Activated T-helper 2 cell treated with anti-CD3 and anti-CD28 coated beads, Interferon-gamma antibody, Interleukin-2, Interleukin-4, amounts not matched to agents 10 μg/mL and 5 μg/mL and 100 μg/mL, durations not matched to agents 14 hours and 24 hours and 36 hours (primary cell): Measurements from ENCODE around the gene PERM1. TPM values are rescaled to one million over a fixed set of nuclear protein-coding genes. Genes with fewer than 3 reads are reported as not detected.
"Not testable (repeated sequence)": the region's sequence is repeated elsewhere in the genome, so short reads cannot be mapped to it uniquely, and the experiment has no call there.

Source experiments
- DNase-seq: peaks from one replicate; pipeline ENCODE4 v3.0.0; 2021; ENCODE audit warnings: low spot score
- H3K27ac Mint-ChIP-seq: one replicate; pipeline ENCODE4 v1.8.0; 2021; ENCODE audit warnings: mixed read lengths
- H3K27me3 Mint-ChIP-seq: one replicate; pipeline ENCODE4 v1.8.0; 2021; ENCODE audit warnings: low read depth, mixed read lengths
- H3K36me3 Mint-ChIP-seq: one replicate; pipeline ENCODE4 v1.8.0; 2021; ENCODE audit warnings: low read depth, mixed read lengths
- H3K4me1 Mint-ChIP-seq: one replicate; pipeline ENCODE4 v1.8.0; 2021; ENCODE audit warnings: low read depth, mixed read lengths
- H3K4me3 Mint-ChIP-seq: one replicate; pipeline ENCODE4 v1.8.0; 2021; ENCODE audit warnings: low read depth, mild to moderate bottlenecking, moderate library complexity, mixed read lengths
- H3K9me3 Mint-ChIP-seq: one replicate; pipeline ENCODE4 v1.8.0; 2021; ENCODE audit warnings: mixed read lengths
- intact Hi-C: fragments of 100-400 bp; cut with micrococcal nuclease; formaldehyde crosslinking; loops from one replicate; pipeline ENCODE4 v1.15.1; 2023
- total RNA-seq: library from RNA; stranded (reverse); gene quantifications from 2 replicates; pipeline ENCODE4 v1.2.3, GENCODE V29; 2022

Gene PERM1
- total RNA-seq, 1 donor from 2014 or later: not detected

- H3K9me3 Mint-ChIP-seq, H3K4me1 Mint-ChIP-seq, DNase-seq, intact Hi-C loops, H3K4me3 Mint-ChIP-seq, H3K27ac Mint-ChIP-seq, H3K36me3 Mint-ChIP-seq: not testable (repeated sequence)
- H3K27me3 Mint-ChIP-seq: peaks cover 29% of the 10 kb centered on the region
These were observed 9.4 kb upstream of the PERM1 start for GRCh38 chr1:991275-991674.

DNA sequence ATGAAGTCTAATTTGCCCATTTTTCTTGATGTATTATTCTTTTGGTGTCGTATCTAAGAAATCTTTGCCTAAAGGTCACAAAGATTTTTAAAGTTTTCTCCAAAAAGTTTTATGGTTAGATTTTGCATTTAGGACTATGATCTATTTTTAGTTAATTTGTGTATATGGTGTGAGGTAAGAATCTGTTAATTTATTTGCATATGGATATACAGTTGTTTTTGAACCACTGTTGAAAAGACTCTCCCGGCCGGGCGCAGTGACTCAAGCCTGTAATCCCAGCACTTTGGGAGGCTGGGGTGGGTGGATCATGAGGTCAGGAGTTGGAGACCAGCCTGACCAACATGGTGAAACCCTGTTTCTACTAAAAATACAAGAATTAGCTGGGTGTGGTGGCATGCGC is 6.2 kb upstream of the PERM1 start:
- DNase-seq, intact Hi-C loops, H3K9me3 Mint-ChIP-seq, H3K27ac Mint-ChIP-seq, H3K4me1 Mint-ChIP-seq, H3K4me3 Mint-ChIP-seq, H3K36me3 Mint-ChIP-seq: not testable (repeated sequence)
- H3K27me3 Mint-ChIP-seq: peaks cover 32% of the 10 kb centered on the region

- Mint-ChIP-seq H3K27me3 (peaks cover 26% of the 10 kb centered on the region), H3K36me3 (no peaks in the 10 kb centered on the region), H3K4me3 (no peak overlapping the region), H3K27ac (no peak overlapping the region), H3K9me3 (no peaks in the 10 kb centered on the region), H3K4me1 (no peaks in the 10 kb centered on the region)
- DNase-seq: no peak
- intact Hi-C loops: loop anchor here (2.0 kb wide), 1 partner anchor 78 kb away; no protein-coding TSS in a partner anchor
These were observed 3.2 kb upstream of the PERM1 start for GRCh38 chr1:985126-985525.

DNA sequence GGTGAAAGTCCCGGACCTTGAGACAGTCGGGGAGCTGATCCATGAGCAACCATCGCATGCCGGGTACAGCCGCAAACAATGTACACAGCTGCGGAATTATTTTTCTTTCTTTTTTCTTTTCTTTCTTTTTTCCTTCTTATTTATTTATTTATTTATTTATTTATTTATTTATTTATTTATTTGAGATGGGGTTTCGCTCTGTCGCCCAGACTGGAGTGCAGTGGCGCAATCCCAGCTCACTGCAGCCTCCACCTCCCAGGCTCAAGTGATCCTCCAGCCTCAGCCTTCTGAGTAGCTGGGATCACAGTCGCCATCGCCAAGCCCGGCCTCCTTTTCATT is 2.6 kb upstream of the PERM1 start:
- no peak for DNase-seq
- intact Hi-C loops: loop anchor here (2.0 kb wide), 1 partner anchor 78 kb away; no protein-coding TSS in a partner anchor
- no peak overlapping the region for H3K4me3 Mint-ChIP-seq
- no peaks in the 10 kb centered on the region for H3K4me1 Mint-ChIP-seq
- H3K36me3 Mint-ChIP-seq: no peaks in the 10 kb centered on the region
- H3K27me3 Mint-ChIP-seq: peaks cover 26% of the 10 kb centered on the region
- H3K27ac Mint-ChIP-seq: no peak overlapping the region
- no peaks in the 10 kb centered on the region for H3K9me3 Mint-ChIP-seq

DNA sequence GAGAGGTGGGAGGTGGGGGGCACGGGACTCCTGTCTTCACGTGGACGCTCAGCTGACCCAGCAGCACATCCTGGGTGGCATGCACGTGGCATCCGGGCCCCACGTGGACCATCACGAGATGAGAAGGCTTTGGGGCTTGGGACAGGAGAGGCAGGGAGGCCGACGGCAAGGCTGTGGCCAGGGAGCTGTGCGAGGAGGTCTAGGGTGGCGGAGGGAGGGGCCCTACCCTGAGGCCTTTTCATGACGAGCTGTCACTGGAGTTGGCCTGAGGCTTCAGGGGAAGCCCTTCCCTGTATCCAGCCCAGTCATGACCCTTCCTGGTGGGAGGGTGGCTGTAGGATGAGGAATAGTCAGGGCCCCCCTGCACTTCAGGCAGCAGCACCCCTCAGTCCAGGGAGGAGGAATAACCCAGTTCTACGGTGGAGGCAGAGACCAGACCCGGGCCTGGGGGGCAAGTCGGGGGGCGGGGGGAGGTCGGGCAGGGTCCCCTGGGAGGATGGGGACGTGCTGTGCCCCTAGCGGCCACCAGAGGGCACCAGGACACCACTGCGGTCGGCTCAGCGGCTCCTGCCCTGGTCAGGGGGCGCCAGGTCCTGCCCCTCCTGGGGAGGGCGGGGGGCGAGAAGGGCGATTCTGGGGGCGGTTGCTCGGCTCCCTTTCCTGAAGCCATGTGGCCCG is 2.0 kb upstream of the PERM1 start:
- no peak for DNase-seq
- H3K27ac Mint-ChIP-seq: no peak overlapping the region
- H3K4me3 Mint-ChIP-seq: no peak overlapping the region
- intact Hi-C loops: loop anchor here (2.0 kb wide), 1 partner anchor 79 kb away; no protein-coding TSS in a partner anchor
- H3K27me3 Mint-ChIP-seq: peaks cover 22% of the 10 kb centered on the region
- no peaks in the 10 kb centered on the region for H3K9me3 Mint-ChIP-seq
- H3K36me3 Mint-ChIP-seq: no peaks in the 10 kb centered on the region
- H3K4me1 Mint-ChIP-seq: no peaks in the 10 kb centered on the region

- no peak overlapping the region for H3K4me3 Mint-ChIP-seq
- no peak overlapping the region for H3K27ac Mint-ChIP-seq
- H3K9me3 Mint-ChIP-seq: no peaks in the 10 kb centered on the region
- H3K4me1 Mint-ChIP-seq: peaks cover 2% of the 10 kb centered on the region
- H3K36me3 Mint-ChIP-seq: no peaks in the 10 kb centered on the region
- H3K27me3 Mint-ChIP-seq: peaks cover 15% of the 10 kb centered on the region
- intact Hi-C loops: no loop called here
- no peak for DNase-seq
These were observed 1.0 kb upstream of the PERM1 start for GRCh38 chr1:982765-983436.

GRCh38 chr1:981491-981954 is 370 bp downstream of the PERM1 start:
- H3K27ac Mint-ChIP-seq: no peak overlapping the region
- H3K27me3 Mint-ChIP-seq: peaks cover 15% of the 10 kb centered on the region
- H3K36me3 Mint-ChIP-seq: no peaks in the 10 kb centered on the region
- no peaks in the 10 kb centered on the region for H3K9me3 Mint-ChIP-seq
- H3K4me3 Mint-ChIP-seq: no peak overlapping the region
- DNase-seq: no peak
- intact Hi-C loops: no loop called here
- H3K4me1 Mint-ChIP-seq: peaks cover 2% of the 10 kb centered on the region

GRCh38 chr1:980602-981395 is 1.1 kb downstream of the PERM1 start:
- no peaks in the 10 kb centered on the region for H3K9me3 Mint-ChIP-seq
- H3K27me3 Mint-ChIP-seq: peaks cover 16% of the 10 kb centered on the region
- intact Hi-C loops: no loop called here
- H3K36me3 Mint-ChIP-seq: no peaks in the 10 kb centered on the region
- H3K4me1 Mint-ChIP-seq: peaks cover 2% of the 10 kb centered on the region
- DNase-seq: no peak
- H3K27ac Mint-ChIP-seq: no peak overlapping the region
- H3K4me3 Mint-ChIP-seq: no peak overlapping the region

DNA sequence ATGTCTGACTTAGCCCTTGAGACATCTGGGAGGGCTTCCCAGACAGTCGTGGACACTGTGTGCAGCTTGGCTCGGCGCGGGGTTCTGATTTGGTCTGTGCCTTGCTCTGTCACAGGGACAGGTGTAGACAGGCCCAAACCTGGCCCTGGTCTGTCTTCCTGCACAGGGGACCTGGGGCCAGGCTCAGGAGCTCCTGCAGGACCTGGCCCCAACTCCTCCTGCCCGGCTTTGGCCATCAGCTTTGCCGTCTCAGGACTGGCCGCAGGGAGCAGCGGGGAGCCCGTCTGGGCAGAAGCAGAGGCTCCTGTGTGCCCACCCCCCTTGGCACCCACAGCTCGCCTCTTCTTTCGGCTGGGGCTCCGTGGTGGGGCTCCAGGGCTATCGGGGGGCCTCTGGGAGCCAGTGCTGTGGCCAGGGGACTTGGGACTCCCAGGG is 1.7 kb downstream of the PERM1 start:
- H3K4me3 Mint-ChIP-seq: no peak overlapping the region
- no peaks in the 10 kb centered on the region for H3K9me3 Mint-ChIP-seq
- no peak overlapping the region for H3K27ac Mint-ChIP-seq
- intact Hi-C loops: no loop called here
- H3K4me1 Mint-ChIP-seq: peaks cover 2% of the 10 kb centered on the region
- H3K36me3 Mint-ChIP-seq: no peaks in the 10 kb centered on the region
- H3K27me3 Mint-ChIP-seq: peaks cover 12% of the 10 kb centered on the region
- DNase-seq: no peak

DNA sequence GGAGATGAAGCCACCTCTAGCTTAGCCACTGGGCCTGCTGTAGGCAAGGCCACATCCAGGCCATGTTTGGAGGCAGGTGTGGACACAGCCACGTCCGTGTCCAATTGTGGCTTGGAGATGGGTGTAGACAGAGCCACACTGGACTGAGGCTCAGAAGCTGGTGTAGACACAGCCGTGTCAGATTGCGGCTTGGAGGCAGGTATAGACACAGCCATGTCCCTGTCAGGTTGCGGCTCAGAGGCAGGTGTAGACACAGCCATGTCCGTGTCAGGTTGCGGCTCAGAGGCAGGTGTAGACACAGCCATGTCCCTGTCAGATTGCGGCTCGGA is 2.2 kb downstream of the PERM1 start:
- no peak overlapping the region for H3K4me3 Mint-ChIP-seq
- no peaks in the 10 kb centered on the region for H3K36me3 Mint-ChIP-seq
- no peak overlapping the region for H3K27ac Mint-ChIP-seq
- no peak for DNase-seq
- intact Hi-C loops: no loop called here
- peaks cover 2% of the 10 kb centered on the region for H3K4me1 Mint-ChIP-seq
- peaks cover 13% of the 10 kb centered on the region for H3K27me3 Mint-ChIP-seq
- H3K9me3 Mint-ChIP-seq: no peaks in the 10 kb centered on the region

- intact Hi-C loops: no loop called here
- Mint-ChIP-seq H3K27me3 (peaks cover 13% of the 10 kb centered on the region), H3K9me3 (no peaks in the 10 kb centered on the region), H3K36me3 (no peaks in the 10 kb centered on the region), H3K4me3 (no peak overlapping the region), H3K27ac (no peak overlapping the region), H3K4me1 (peaks cover 2% of the 10 kb centered on the region)
- DNase-seq: no peak
These were observed 2.8 kb downstream of the PERM1 start for GRCh38 chr1:978835-979743.

DNA sequence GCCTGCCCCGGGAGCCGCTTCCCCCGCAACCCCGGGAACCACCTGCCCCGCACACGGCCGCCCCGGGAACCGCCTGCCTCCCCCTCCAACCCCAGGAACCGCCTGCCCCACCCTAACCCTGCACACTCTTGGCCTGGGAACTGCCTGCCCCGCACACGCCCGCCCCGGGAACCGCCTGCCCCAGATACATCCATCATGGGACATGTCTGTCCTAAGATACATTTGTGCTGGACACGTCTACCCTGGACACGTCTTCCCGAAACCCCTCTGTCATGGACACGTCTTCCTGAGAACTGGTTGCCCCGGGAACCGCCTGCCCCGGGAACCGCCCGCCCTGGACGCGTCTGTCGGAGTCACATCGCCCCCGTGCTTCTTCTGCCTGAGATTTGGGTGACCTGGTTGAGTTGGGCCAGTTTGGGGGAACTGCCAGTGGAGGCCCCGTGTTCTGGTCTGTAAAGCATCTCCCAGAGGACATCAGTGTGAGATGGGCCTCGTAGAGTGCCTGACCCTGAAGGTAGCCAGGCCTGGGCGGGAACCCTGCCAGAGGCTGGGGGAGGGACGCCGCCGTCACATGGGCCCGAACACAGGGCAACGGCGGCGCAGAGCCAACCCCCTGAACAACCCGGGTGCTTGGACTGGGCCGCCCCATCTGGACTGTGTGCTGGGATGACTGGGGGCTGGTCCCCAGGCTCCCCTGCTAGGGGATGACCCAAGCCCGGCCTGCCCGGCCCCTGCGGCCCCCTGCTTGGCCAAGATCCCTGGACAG is 3.6 kb downstream of the PERM1 start:
- Mint-ChIP-seq H3K27ac (no peak overlapping the region), H3K36me3 (no peaks in the 10 kb centered on the region), H3K9me3 (no peaks in the 10 kb centered on the region), H3K4me1 (peaks cover 2% of the 10 kb centered on the region), H3K27me3 (peaks cover 10% of the 10 kb centered on the region), H3K4me3 (no peak overlapping the region)
- DNase-seq: no peak
- intact Hi-C loops: no loop called here
